Activated CD4-positive, alpha-beta T cell treated with anti-CD3 and anti-CD28 coated beads, Interleukin-2, amount 50 U/mL, for 24 hours (primary cell): ENCODE data around the gene LRPAP1.
"Not testable (repeated sequence)": the region's sequence is repeated elsewhere in the genome, so short reads cannot be mapped to it uniquely, and the experiment has no call there.

ENCODE experiments used
- DNase-seq, 2 donors: peaks; one replicate each; pipeline ENCODE4 v3.0.0-alpha.2; 2020; ENCODE audit warnings: low read depth in 1 of 2, low spot score in 1 of 2

LRPAP1 gene

DNA sequence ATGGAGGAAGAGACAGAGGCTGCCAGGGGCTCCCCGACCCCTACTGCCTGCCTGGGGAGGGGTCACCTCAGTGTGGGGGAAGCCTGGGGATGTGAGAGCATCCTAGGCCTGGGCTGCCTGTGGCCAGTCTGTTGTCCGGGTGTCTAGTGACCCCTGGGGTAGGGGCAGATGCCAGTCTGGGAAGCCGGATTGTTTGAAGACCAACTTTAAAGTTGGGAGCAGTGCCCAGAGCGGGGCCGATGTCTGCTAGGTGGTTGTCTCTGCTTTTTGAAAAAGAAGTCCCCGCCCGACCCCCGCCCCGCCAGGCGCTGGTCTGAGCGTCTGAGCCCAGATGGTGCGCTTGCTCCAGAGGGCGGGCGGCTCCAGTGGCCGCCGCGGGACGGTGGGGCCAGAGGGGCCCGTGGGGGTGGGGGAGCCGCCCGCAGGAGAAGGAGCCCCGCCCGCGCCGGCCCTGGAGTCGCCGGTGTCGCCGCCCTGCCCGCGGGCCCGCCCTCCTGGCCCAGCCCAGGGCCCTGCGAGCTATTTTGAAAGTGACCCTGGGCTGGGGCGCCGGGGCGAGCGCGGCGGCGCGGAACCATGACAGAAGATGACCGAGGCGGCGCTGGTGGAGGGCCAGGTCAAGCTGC lies 69.3 kb downstream of the LRPAP1 start, which contains the start of gene DOK7:
DOK7 (plus strand) TSS at position 517 of the 626 bp plus-strand sequence; CDS start at position 587, 70 bp downstream.
- no peak for DNase-seq

DNA sequence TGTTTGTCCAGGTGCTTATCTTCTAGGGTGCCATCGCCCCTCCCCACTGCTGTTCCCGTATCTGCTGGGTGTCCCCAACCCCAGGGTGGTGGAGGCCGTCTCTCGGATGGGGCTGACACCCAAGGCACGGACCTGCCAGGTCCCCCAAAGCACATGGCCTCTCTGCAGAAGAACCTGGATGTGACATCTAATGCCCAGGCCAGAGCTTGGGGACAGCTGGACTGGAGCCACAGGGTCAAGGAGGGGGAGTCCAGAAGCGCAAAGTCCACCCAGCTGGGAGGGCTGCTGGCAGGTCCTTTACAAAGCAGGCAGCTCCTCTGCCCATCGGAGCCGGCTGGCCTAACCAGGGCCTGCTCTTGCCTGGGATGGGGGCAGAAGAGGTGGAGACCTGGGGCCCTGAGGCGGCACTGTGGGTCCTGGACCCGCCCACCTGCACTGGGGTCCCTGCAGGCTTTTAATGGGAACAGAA lies 69.9 kb downstream of the LRPAP1 start:
- no peak for DNase-seq

DNA sequence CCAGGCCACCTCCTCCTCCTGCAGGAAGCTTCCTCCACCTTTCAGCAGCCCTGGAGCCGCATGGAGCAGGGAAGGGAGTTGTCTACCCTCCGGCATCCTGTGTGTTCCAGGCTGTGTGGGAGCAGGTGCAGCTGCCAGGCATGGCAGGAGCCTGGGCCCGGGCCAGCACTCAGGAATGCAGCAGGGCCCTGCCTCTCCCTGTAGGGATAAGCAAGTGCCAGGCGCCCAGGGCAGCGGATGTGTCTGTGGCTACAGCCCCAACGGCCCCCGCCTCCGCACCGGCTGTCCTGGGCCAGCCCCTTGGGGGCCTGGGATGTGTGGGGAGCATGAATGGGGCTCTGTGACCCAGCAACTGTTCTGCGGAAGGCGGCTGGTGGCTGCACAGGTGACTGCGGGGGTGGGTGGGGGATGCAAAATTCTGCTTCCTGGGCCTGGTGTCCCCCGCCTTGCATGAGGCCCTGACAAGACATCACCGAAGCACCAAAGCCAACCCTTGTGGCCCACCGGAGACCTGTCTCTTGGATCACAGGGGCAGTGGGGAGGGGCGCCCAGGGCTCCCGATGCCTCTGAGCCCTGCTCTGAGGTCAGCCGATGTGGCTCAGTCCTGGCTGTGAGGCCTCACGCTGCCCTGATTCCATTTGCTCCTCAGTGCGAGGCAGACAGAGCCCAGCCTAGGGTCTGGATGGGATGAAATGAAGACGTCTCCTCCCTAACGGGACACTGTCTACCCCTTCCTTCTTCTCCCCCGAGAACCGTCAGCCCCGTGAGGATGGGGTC lies 70.5 kb downstream of the LRPAP1 start:
- DNase-seq: no peak

DNA sequence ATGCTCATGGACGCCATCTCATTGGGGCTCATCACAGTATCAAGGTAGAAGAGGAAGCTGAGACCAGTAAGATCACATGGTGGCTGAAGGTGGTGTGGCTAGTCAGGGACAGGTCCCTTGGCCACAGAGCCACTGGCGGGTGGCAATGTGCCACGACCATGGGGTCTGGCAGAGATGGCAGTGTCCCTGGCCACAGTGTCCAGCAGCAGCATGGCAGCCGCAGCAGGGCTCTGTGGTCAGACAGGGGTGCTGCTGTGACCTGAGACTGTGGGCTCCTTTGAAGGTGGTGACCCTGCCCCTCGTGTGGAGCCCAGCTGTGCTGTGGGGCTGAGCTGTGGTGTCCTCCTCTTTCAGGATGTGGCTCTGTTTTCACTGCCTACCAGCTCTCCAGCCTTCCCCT lies 71.3 kb downstream of the LRPAP1 start:
- no peak for DNase-seq

DNA sequence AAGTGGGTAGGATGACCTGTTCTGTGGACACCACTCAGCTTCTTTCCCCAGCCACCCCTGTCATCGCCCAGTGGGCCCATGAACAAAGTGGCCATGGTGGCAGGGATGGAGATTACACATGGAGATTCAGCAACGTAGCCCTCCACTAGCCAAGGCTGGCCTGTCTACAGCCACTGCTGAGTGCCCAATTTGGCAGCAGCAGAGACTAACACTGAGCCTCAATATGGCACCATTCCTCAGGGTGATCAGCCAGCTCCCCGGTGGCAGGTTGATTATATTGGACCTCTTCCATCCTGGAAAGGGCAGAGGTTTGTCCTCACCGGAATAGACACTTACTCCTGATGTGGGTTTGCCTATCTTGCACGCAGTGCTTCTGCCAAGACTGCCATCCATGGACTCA lies 73.1 kb downstream of the LRPAP1 start:
- not testable (repeated sequence) for DNase-seq

DNA sequence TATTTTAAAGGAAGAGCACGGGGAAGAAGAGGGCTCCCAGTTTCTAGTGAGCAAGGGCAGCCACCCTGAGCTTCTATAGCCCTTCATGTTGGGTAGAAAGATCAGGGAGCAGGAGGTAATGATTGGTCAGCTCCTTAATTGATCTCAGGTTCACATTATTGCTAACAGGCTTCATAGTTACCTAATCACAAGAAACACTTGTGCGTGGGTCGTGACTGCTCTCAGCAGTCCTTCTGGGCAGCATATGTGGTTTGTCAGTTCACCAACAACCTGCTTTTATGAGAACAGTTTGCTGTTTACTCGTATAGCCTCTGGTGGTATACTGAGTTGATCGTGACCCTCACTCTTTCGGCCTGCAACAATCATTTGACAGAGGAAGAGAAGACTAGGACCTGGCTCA lies 73.9 kb downstream of the LRPAP1 start:
- DNase-seq: no peak

DNA sequence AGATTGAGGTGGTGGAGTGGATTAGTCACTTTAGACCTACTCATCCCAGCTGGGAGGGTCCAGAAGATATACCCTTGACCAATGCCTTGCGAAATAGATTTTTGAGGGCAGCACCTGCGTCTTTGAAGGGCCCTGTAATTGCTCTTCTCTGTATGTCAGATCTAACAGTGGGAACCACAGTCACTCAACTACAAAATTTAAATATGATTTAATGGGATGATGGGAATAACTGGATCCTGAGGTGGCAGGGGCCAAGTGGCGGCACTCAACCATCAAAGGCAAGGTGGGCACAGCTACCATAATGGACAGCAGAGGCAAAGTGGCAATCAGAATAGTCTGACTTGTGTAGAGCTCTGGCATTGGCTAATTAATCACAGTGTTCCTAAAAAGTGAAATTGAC lies 76.6 kb downstream of the LRPAP1 start:
- DNase-seq: not testable (repeated sequence)
